Activated naive CD8-positive, alpha-beta T cell treated with anti-CD3 and anti-CD28 coated beads for 36 hours (primary cell): ENCODE data around the gene PCSK6. TPM values are rescaled to one million over a fixed set of nuclear protein-coding genes. Genes with fewer than 3 reads are reported as not detected.

Experiments used
- DNase-seq: peaks from one replicate; pipeline ENCODE4 v3.0.0; 2021
- H3K27ac Mint-ChIP-seq: one replicate; pipeline ENCODE4 v1.8.0; 2022; ENCODE audit warnings: mild to moderate bottlenecking, moderate library complexity, mixed read lengths
- H3K27me3 Mint-ChIP-seq: one replicate; pipeline ENCODE4 v1.8.0; 2022; ENCODE audit warnings: mild to moderate bottlenecking, mixed read lengths
- H3K36me3 Mint-ChIP-seq: one replicate; pipeline ENCODE4 v1.8.0; 2021; ENCODE audit warnings: mild to moderate bottlenecking, mixed read lengths
- H3K4me1 Mint-ChIP-seq: one replicate; pipeline ENCODE4 v1.8.0; 2021; ENCODE audit warnings: mixed read lengths
- H3K4me3 Mint-ChIP-seq: one replicate; pipeline ENCODE4 v1.8.0; 2022; ENCODE audit warnings: mild to moderate bottlenecking, moderate library complexity, mixed read lengths
- H3K9me3 Mint-ChIP-seq: one replicate; pipeline ENCODE4 v1.8.0; 2022; ENCODE audit warnings: mixed read lengths
- total RNA-seq, 2 experiments: library from RNA; stranded (reverse); gene quantifications; one replicate each; pipeline ENCODE4 v1.2.3, GENCODE V29; 2021

The PCSK6 gene
- total RNA-seq, 2 experiments from 2014 or later = 4.0 to 4.6 TPM

GRCh38 chr15:101315736-101316135, 173.8 kb downstream of the PCSK6 start:
- Mint-ChIP-seq H3K27me3 (peaks cover 3% of the 10 kb centered on the region), H3K27ac (no peak overlapping the region), H3K9me3 (no peaks in the 10 kb centered on the region)

GRCh38 chr15:101314336-101315125, 175.0 kb downstream of the PCSK6 start:
- Mint-ChIP-seq H3K9me3 (no peaks in the 10 kb centered on the region), H3K36me3 (no peaks in the 10 kb centered on the region), H3K27me3 (peaks cover 3% of the 10 kb centered on the region), H3K4me1 (no peaks in the 10 kb centered on the region), H3K27ac (no peak overlapping the region), H3K4me3 (no peak overlapping the region)
- no peak for DNase-seq

More at GRCh38 chr15:101315736-101316135, 173.8 kb downstream of the PCSK6 start:
- no peak for DNase-seq
- peaks cover 7% of the 10 kb centered on the region for H3K4me1 Mint-ChIP-seq
- H3K36me3 Mint-ChIP-seq = peaks cover 5% of the 10 kb centered on the region
- no peak overlapping the region for H3K4me3 Mint-ChIP-seq

- no peak for DNase-seq
- Mint-ChIP-seq H3K36me3 (no peaks in the 10 kb centered on the region), H3K4me1 (no peaks in the 10 kb centered on the region), H3K9me3 (no peaks in the 10 kb centered on the region), H3K27ac (no peak overlapping the region), H3K4me3 (no peak overlapping the region), H3K27me3 (peaks cover 3% of the 10 kb centered on the region)
Measured at GRCh38 chr15:101313041-101313761, 176.3 kb downstream of the PCSK6 start.

GRCh38 chr15:101310508-101310907, 179.0 kb downstream of the PCSK6 start:
- H3K27ac Mint-ChIP-seq = no peak overlapping the region
- no peak overlapping the region for H3K4me3 Mint-ChIP-seq
- no peaks in the 10 kb centered on the region for H3K9me3 Mint-ChIP-seq
- no peaks in the 10 kb centered on the region for H3K36me3 Mint-ChIP-seq
- no peaks in the 10 kb centered on the region for H3K4me1 Mint-ChIP-seq
- H3K27me3 Mint-ChIP-seq = peaks cover 3% of the 10 kb centered on the region
- DNase-seq = no peak

GRCh38 chr15:101310161-101310480, 179.4 kb downstream of the PCSK6 start:
- Mint-ChIP-seq H3K4me1 (no peaks in the 10 kb centered on the region), H3K27ac (no peak overlapping the region), H3K36me3 (no peaks in the 10 kb centered on the region), H3K4me3 (no peak overlapping the region), H3K27me3 (peaks cover 3% of the 10 kb centered on the region), H3K9me3 (no peaks in the 10 kb centered on the region)
- no peak for DNase-seq

GRCh38 chr15:101309436-101310160, 179.9 kb downstream of the PCSK6 start:
- no peaks in the 10 kb centered on the region for H3K4me1 Mint-ChIP-seq
- H3K27me3 Mint-ChIP-seq = peaks cover 3% of the 10 kb centered on the region
- no peak overlapping the region for H3K4me3 Mint-ChIP-seq
- no peak for DNase-seq
- no peaks in the 10 kb centered on the region for H3K9me3 Mint-ChIP-seq
- H3K27ac Mint-ChIP-seq = no peak overlapping the region
- no peaks in the 10 kb centered on the region for H3K36me3 Mint-ChIP-seq

- no peak overlapping the region for H3K27ac Mint-ChIP-seq
Measured at GRCh38 chr15:101308604-101309435, 180.7 kb downstream of the PCSK6 start.

GRCh38 chr15:101307897-101308603, 181.5 kb downstream of the PCSK6 start:
- Mint-ChIP-seq H3K4me3 (no peak overlapping the region), H3K4me1 (no peaks in the 10 kb centered on the region), H3K27ac (no peak overlapping the region), H3K27me3 (peaks cover 3% of the 10 kb centered on the region), H3K36me3 (no peaks in the 10 kb centered on the region), H3K9me3 (no peaks in the 10 kb centered on the region)
- no peak for DNase-seq

More at GRCh38 chr15:101308604-101309435, 180.7 kb downstream of the PCSK6 start:
- no peak for DNase-seq
- Mint-ChIP-seq H3K27me3 (peaks cover 3% of the 10 kb centered on the region), H3K4me1 (no peaks in the 10 kb centered on the region), H3K9me3 (no peaks in the 10 kb centered on the region), H3K36me3 (no peaks in the 10 kb centered on the region), H3K4me3 (no peak overlapping the region)

- H3K9me3 Mint-ChIP-seq = no peaks in the 10 kb centered on the region
- no peaks in the 10 kb centered on the region for H3K36me3 Mint-ChIP-seq
- H3K27me3 Mint-ChIP-seq = peaks cover 3% of the 10 kb centered on the region
- no peak overlapping the region for H3K27ac Mint-ChIP-seq
- no peak overlapping the region for H3K4me3 Mint-ChIP-seq
- DNase-seq = no peak
- no peaks in the 10 kb centered on the region for H3K4me1 Mint-ChIP-seq
Measured at GRCh38 chr15:101307048-101307896, 182.2 kb downstream of the PCSK6 start.

- no peaks in the 10 kb centered on the region for H3K4me1 Mint-ChIP-seq
- H3K4me3 Mint-ChIP-seq = no peak overlapping the region
- no peak overlapping the region for H3K27ac Mint-ChIP-seq
- H3K36me3 Mint-ChIP-seq = no peaks in the 10 kb centered on the region
- H3K27me3 Mint-ChIP-seq = no peaks in the 10 kb centered on the region
- no peaks in the 10 kb centered on the region for H3K9me3 Mint-ChIP-seq
- no peak for DNase-seq
Measured at GRCh38 chr15:101306341-101307047, 183.0 kb downstream of the PCSK6 start.

GRCh38 chr15:101305820-101306255, 183.7 kb downstream of the PCSK6 start:
- DNase-seq = no peak
- no peak overlapping the region for H3K27ac Mint-ChIP-seq
- H3K4me3 Mint-ChIP-seq = no peak overlapping the region
- no peaks in the 10 kb centered on the region for H3K9me3 Mint-ChIP-seq
- H3K36me3 Mint-ChIP-seq = no peaks in the 10 kb centered on the region
- H3K4me1 Mint-ChIP-seq = peaks cover under 1% of the 10 kb centered on the region
- H3K27me3 Mint-ChIP-seq = no peaks in the 10 kb centered on the region

GRCh38 chr15:101303408-101303807, 186.1 kb downstream of the PCSK6 start:
- no peaks in the 10 kb centered on the region for H3K36me3 Mint-ChIP-seq
- H3K27ac Mint-ChIP-seq = no peak overlapping the region
- no peaks in the 10 kb centered on the region for H3K9me3 Mint-ChIP-seq
- H3K4me1 Mint-ChIP-seq = peaks cover 7% of the 10 kb centered on the region
- no peaks in the 10 kb centered on the region for H3K27me3 Mint-ChIP-seq
- DNase-seq = no peak
- no peak overlapping the region for H3K4me3 Mint-ChIP-seq
